ENCODE results near the gene SLC25A6. TPM values are rescaled to one million over a fixed set of nuclear protein-coding genes. Genes with fewer than 3 reads are reported as not detected.
"Not testable (repeated sequence)": the region's sequence is repeated elsewhere in the genome, so short reads cannot be mapped to it uniquely, and the experiment has no call there.

Gene SLC25A6
- polyA plus RNA-seq, 3 donors: 442 to 769 (median 449) TPM

GRCh38 chrX:1427756-1428155 is 35.8 kb upstream of the SLC25A6 start:
- no peaks in the 10 kb centered on the region for H3K4me1 Mint-ChIP-seq
- Histone ChIP-seq H3K4me1 (ENCODE audit: control insufficient read depth in 1 of 2, insufficient read depth in 2 of 2, low read length in 2 of 2) (no peaks in the 10 kb centered on the region), H3K4me3 (replicated peaks in 1 of 3; ENCODE audit: low read depth in 2 of 3, low read length in 3 of 3) (no peak overlapping the region), H2AFZ (ENCODE audit: insufficient read depth, low read depth, low read length, poor library complexity, severe bottlenecking) (no peak overlapping the region), H3K27ac (ENCODE audit: low read depth in 1 of 2, low read length in 2 of 2) (no peak overlapping the region), H3K4me2 (replicated peaks; ENCODE audit: extremely low read depth, low read length, poor library complexity, severe bottlenecking) (no peak overlapping the region), H3K79me2 (ENCODE audit: insufficient read depth, low read length) (no peaks in the 10 kb centered on the region), H3K36me3 (replicated peaks in 1 of 2; ENCODE audit: control insufficient read depth in 1 of 2, insufficient read depth in 2 of 2, low read length in 2 of 2) (peaks cover 11 to 19% of the 10 kb centered on the region in 2 donors), H3K27me3 (ENCODE audit: control insufficient read depth in 2 of 2, insufficient read depth in 2 of 2, low read length in 2 of 2) (no peaks in the 10 kb centered on the region), H4K20me1 (ENCODE audit: insufficient read depth, low read length) (no peaks in the 10 kb centered on the region), H3K9ac (ENCODE audit: insufficient read depth, low read length, poor library complexity, severe bottlenecking) (no peak overlapping the region), H3K9me3 (replicated peaks in 1 of 2; ENCODE audit: control insufficient read depth in 1 of 2, insufficient read depth in 1 of 2, low read length in 2 of 2) (peaks cover 16 to 19% of the 10 kb centered on the region in 2 donors)
- DNase-seq: no peak
- intact Hi-C loops (cut with micrococcal nuclease): no loop called here
- peaks cover 15 to 24% (median 17%) of the 10 kb centered on the region in 7 donors for H3K9me3 Mint-ChIP-seq
- H3K27me3 Mint-ChIP-seq (ENCODE audit: low read depth in 3 of 3): peaks cover 0 to 3% (median 3%) of the 10 kb centered on the region in 3 donors
- H3K36me3 Mint-ChIP-seq: peaks cover 36 to 61% of the 10 kb centered on the region in 2 donors
- 95% methylated on average over 27 of the region's 32 CpGs for WGBS (ENCODE audit: insufficient coverage)
- H3K4me3 Mint-ChIP-seq: no peak overlapping the region
- H3K27ac Mint-ChIP-seq: no peak overlapping the region
- no peak for TF ChIP-seq CTCF (IDR thresholded peaks at IDR 0.05)

GRCh38 chrX:1426321-1426720 is 34.4 kb upstream of the SLC25A6 start:
- peaks cover 36 to 68% of the 10 kb centered on the region in 2 donors for H3K36me3 Mint-ChIP-seq
- H3K4me3 Mint-ChIP-seq; H3K27ac Mint-ChIP-seq; DNase-seq; intact Hi-C loops (cut with micrococcal nuclease); H3K27ac ChIP-seq (ENCODE audit: low read depth in 1 of 2, low read length in 2 of 2); H3K4me3 ChIP-seq (replicated peaks in 1 of 3; ENCODE audit: low read depth in 2 of 3, low read length in 3 of 3); H3K27me3 ChIP-seq (ENCODE audit: control insufficient read depth in 2 of 2, insufficient read depth in 2 of 2, low read length in 2 of 2); H3K4me2 ChIP-seq (replicated peaks; ENCODE audit: extremely low read depth, low read length, poor library complexity, severe bottlenecking); H3K27me3 Mint-ChIP-seq (ENCODE audit: low read depth in 3 of 3); H3K79me2 ChIP-seq (ENCODE audit: insufficient read depth, low read length); H2AFZ ChIP-seq (ENCODE audit: insufficient read depth, low read depth, low read length, poor library complexity, severe bottlenecking); H3K4me1 ChIP-seq (ENCODE audit: control insufficient read depth in 1 of 2, insufficient read depth in 2 of 2, low read length in 2 of 2); H4K20me1 ChIP-seq (ENCODE audit: insufficient read depth, low read length); H3K9ac ChIP-seq (ENCODE audit: insufficient read depth, low read length, poor library complexity, severe bottlenecking); H3K4me1 Mint-ChIP-seq: not testable (repeated sequence)
- peaks cover 30 to 33% of the 10 kb centered on the region in 2 donors for H3K9me3 ChIP-seq (replicated peaks in 1 of 2; ENCODE audit: control insufficient read depth in 1 of 2, insufficient read depth in 1 of 2, low read length in 2 of 2)
- peaks cover 24 to 34% (median 31%) of the 10 kb centered on the region in 7 donors for H3K9me3 Mint-ChIP-seq
- 87% methylated on average over 14 of the region's 16 CpGs for WGBS (ENCODE audit: insufficient coverage)
- peaks cover 15 to 25% of the 10 kb centered on the region in 2 donors for H3K36me3 ChIP-seq (replicated peaks in 1 of 2; ENCODE audit: control insufficient read depth in 1 of 2, insufficient read depth in 2 of 2, low read length in 2 of 2)

Measured in CD14-positive monocyte (primary cell).